Measurements from ENCODE around the gene RBM8A. TPM values are rescaled to one million over a fixed set of nuclear protein-coding genes. Genes with fewer than 3 reads are reported as not detected.

The RBM8A gene
- polyA plus RNA-seq, 3 donors: 91.5 to 171 (median 115) TPM

DNA sequence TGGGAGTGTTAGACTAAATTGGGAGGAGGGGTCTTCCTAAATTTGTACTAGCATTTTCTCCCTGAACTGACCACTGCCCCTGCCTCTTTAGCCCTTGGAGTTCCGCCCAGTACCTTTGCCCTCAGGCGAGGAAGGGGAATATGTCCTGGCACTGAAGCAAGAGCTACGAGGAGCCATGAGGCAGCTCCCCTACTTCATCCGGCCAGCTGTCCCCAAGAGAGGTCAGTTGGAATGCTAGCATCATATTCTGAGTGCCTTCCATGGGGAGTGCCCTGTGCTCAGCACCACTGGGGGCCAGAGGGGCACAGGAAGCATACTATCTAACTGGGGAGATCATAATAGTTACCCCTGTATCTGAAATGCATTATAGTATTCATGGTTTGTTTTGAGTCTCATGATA, 47.9 kb upstream of the RBM8A start:
- H4K20me1 ChIP-seq (ENCODE audit: insufficient read depth, low read length): no peaks in the 10 kb centered on the region
- no peak for DNase-seq
- no peaks in the 10 kb centered on the region for H3K27me3 ChIP-seq (ENCODE audit: control insufficient read depth in 2 of 2, insufficient read depth in 2 of 2, low read length in 2 of 2)
- Mint-ChIP-seq H3K9me3 (no peaks in the 10 kb centered on the region), H3K36me3 (peaks cover 7 to 19% of the 10 kb centered on the region in 2 donors), H3K27me3 (ENCODE audit: low read depth in 3 of 3) (peaks cover 0 to 2% (median 0%) of the 10 kb centered on the region in 3 donors), H3K27ac (no peak overlapping the region), H3K4me3 (no peak overlapping the region), H3K4me1 (peaks cover 5% of the 10 kb centered on the region)
- H3K36me3 ChIP-seq (replicated peaks in 1 of 2; ENCODE audit: control insufficient read depth in 1 of 2, insufficient read depth in 2 of 2, low read length in 2 of 2): peaks cover 0 to 6% of the 10 kb centered on the region in 2 donors
- H2AFZ ChIP-seq (ENCODE audit: insufficient read depth, low read depth, low read length, poor library complexity, severe bottlenecking): no peak overlapping the region
- H3K4me1 ChIP-seq (ENCODE audit: control insufficient read depth in 1 of 2, insufficient read depth in 2 of 2, low read length in 2 of 2): peaks cover 28 to 32% of the 10 kb centered on the region in 2 donors
- H3K4me2 ChIP-seq (replicated peaks; ENCODE audit: extremely low read depth, low read length, poor library complexity, severe bottlenecking): no peak overlapping the region
- no peak overlapping the region for H3K9ac ChIP-seq (ENCODE audit: insufficient read depth, low read length, poor library complexity, severe bottlenecking)
- H3K4me3 ChIP-seq (replicated peaks in 1 of 3; ENCODE audit: low read depth in 2 of 3, low read length in 3 of 3): no peak overlapping the region
- no peak overlapping the region for H3K27ac ChIP-seq (ENCODE audit: low read depth in 1 of 2, low read length in 2 of 2)
- intact Hi-C loops (cut with micrococcal nuclease): loop anchor here in 1 of 2 donors (5.0 kb wide), 1 partner anchor 58 kb away; the partner anchor contains the start of gene PEX11B
- H3K9me3 ChIP-seq (replicated peaks in 1 of 2; ENCODE audit: control insufficient read depth in 1 of 2, insufficient read depth in 1 of 2, low read length in 2 of 2): no peaks in the 10 kb centered on the region
- peaks cover 15% of the 10 kb centered on the region for H3K79me2 ChIP-seq (ENCODE audit: insufficient read depth, low read length)
- TF ChIP-seq, protein P1, sequence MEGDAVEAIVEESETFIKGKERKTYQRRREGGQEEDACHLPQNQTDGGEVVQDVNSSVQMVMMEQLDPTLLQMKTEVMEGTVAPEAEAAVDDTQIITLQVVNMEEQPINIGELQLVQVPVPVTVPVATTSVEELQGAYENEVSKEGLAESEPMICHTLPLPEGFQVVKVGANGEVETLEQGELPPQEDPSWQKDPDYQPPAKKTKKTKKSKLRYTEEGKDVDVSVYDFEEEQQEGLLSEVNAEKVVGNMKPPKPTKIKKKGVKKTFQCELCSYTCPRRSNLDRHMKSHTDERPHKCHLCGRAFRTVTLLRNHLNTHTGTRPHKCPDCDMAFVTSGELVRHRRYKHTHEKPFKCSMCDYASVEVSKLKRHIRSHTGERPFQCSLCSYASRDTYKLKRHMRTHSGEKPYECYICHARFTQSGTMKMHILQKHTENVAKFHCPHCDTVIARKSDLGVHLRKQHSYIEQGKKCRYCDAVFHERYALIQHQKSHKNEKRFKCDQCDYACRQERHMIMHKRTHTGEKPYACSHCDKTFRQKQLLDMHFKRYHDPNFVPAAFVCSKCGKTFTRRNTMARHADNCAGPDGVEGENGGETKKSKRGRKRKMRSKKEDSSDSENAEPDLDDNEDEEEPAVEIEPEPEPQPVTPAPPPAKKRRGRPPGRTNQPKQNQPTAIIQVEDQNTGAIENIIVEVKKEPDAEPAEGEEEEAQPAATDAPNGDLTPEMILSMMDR (IDR thresholded peaks at IDR 0.05): no peak
- 84% methylated on average over 3 of the region's 4 CpGs for WGBS (ENCODE audit: insufficient coverage)

DNA sequence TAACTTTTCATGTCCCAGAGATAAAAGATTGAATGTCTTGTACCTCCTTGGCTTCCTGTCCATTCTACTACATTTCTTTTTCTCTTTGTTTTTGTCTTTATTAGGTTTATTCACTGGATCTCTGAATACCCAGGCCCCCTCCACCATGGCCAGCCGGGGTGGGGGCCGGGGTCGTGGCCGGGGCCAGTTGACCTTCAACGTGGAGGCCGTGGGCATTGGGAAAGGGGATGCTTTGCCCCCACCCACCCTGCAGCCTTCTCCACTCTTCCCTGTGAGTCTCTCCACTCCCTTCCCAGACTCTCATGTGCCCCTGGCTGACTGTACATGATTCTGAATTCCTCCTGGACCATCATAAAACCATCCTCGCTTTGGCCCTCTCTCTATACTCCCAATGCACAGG, 47.4 kb upstream of the RBM8A start:
- Histone ChIP-seq H3K79me2 (ENCODE audit: insufficient read depth, low read length) (peaks cover 15% of the 10 kb centered on the region), H3K4me2 (replicated peaks; ENCODE audit: extremely low read depth, low read length, poor library complexity, severe bottlenecking) (no peak overlapping the region), H3K9me3 (replicated peaks in 1 of 2; ENCODE audit: control insufficient read depth in 1 of 2, insufficient read depth in 1 of 2, low read length in 2 of 2) (no peaks in the 10 kb centered on the region), H4K20me1 (ENCODE audit: insufficient read depth, low read length) (no peaks in the 10 kb centered on the region), H3K4me1 (ENCODE audit: control insufficient read depth in 1 of 2, insufficient read depth in 2 of 2, low read length in 2 of 2) (peaks cover 23 to 27% of the 10 kb centered on the region in 2 donors), H3K27me3 (ENCODE audit: control insufficient read depth in 2 of 2, insufficient read depth in 2 of 2, low read length in 2 of 2) (no peaks in the 10 kb centered on the region), H3K36me3 (replicated peaks in 1 of 2; ENCODE audit: control insufficient read depth in 1 of 2, insufficient read depth in 2 of 2, low read length in 2 of 2) (peaks cover 0 to 6% of the 10 kb centered on the region in 2 donors), H2AFZ (ENCODE audit: insufficient read depth, low read depth, low read length, poor library complexity, severe bottlenecking) (no peak overlapping the region), H3K9ac (ENCODE audit: insufficient read depth, low read length, poor library complexity, severe bottlenecking) (no peak overlapping the region), H3K4me3 (replicated peaks in 1 of 3; ENCODE audit: low read depth in 2 of 3, low read length in 3 of 3) (no peak overlapping the region), H3K27ac (ENCODE audit: low read depth in 1 of 2, low read length in 2 of 2) (no peak overlapping the region)
- WGBS (ENCODE audit: insufficient coverage): 96% methylated on average over 7 of the region's 7 CpGs
- Mint-ChIP-seq H3K4me1 (peaks cover 5% of the 10 kb centered on the region), H3K9me3 (no peaks in the 10 kb centered on the region), H3K4me3 (no peak overlapping the region), H3K36me3 (peaks cover 7 to 19% of the 10 kb centered on the region in 2 donors), H3K27ac (no peak overlapping the region), H3K27me3 (ENCODE audit: low read depth in 3 of 3) (peaks cover 0 to 2% (median 0%) of the 10 kb centered on the region in 3 donors)
- TF ChIP-seq, protein P1 (IDR thresholded peaks at IDR 0.05): no peak
- intact Hi-C loops (cut with micrococcal nuclease): loop anchor here in 1 of 2 donors (5.0 kb wide), 1 partner anchor 57 kb away; the partner anchor contains the start of gene PEX11B
- DNase-seq: no peak
